Measurements from ENCODE around the gene NKD1.
"Not testable (repeated sequence)": the region's sequence is repeated elsewhere in the genome, so short reads cannot be mapped to it uniquely, and the experiment has no call there.

The NKD1 gene, protein sequence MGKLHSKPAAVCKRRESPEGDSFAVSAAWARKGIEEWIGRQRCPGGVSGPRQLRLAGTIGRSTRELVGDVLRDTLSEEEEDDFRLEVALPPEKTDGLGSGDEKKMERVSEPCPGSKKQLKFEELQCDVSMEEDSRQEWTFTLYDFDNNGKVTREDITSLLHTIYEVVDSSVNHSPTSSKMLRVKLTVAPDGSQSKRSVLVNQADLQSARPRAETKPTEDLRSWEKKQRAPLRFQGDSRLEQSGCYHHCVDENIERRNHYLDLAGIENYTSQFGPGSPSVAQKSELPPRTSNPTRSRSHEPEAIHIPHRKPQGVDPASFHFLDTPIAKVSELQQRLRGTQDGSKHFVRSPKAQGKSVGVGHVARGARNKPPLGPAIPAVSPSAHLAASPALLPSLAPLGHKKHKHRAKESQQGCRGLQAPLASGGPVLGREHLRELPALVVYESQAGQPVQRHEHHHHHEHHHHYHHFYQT

DNA sequence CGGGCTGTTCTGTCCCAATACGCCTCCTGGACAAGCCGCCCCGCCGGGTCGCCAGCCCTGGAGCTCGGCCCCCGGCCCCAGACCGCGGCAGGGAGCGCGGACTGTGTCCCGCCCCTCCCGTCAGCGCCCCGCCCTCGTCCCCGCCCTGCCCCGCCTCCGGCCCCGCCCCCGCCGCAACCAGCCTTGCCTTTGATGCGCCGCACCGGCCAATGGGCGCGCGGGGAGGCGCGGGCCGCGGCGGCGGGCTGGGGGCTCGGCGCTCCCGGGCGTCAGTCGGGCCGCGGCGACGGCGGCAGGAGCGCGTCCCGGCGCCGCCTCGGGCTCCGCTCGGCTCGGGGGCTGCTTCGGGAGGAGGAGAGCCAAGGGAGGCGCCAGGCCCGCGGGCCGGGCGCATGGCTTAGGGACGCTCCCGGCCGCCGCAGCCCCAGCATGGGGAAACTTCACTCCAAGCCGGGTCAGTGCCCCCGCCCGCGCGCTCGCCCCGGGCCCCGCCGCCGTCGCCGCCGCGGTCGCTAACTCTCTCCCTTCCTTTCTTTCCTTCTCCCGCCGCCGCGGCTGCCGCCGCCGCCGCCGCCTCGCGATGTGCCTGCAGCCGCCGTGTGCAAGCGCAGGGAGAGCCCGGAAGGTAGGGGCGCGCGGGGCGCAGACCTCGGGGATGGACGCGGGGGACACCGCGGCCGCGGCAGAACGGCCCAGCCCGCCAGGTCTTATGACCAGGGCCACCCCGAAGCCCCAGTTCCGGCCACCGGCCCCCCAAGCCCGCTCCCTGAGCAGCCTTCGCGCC, at the start of gene NKD1:
TSS of gene NKD1 (plus strand) at position 272 of the 784 bp plus-strand sequence. CDS start at position 430, 158 bp downstream.
- DNase-seq (ENCODE audit: low spot score), result peak; percentile 84

DNA sequence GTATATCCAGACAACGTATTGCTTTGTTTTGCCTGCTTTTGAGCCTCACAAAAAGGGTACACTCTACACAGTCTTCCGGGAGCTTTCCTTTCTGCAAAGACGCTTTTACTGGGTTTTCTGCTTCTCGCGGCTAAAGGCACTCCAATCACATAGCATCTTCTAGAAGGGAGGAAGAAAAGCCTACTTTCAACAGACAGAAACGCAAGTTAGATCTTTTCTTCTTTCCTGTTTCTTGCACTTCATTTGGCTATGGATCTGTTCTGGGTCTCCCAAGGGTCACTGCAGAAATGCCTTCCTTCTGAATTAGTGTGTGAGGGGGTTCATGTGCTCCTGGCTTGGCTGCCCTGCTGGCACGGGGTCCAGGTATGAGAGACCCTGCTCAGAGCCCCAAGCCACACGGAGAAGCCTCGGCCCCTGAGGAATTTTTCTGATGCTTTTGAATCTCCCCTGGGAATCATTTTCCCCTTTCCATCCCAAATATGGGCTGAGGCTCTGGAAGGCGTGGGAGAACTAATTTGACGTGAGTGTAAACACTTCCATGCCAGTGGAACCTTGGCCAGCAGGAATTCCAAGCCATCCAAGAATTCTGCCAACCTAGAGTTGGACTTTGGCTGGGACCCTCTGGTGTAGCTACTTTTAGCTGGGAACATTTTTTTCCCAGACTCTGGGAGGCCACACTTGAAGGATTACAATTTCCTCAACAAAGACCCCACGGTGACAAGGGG, 49.6 kb upstream of the NKD1 start:
- peak; percentile 21 for DNase-seq (ENCODE audit: low spot score)

DNA sequence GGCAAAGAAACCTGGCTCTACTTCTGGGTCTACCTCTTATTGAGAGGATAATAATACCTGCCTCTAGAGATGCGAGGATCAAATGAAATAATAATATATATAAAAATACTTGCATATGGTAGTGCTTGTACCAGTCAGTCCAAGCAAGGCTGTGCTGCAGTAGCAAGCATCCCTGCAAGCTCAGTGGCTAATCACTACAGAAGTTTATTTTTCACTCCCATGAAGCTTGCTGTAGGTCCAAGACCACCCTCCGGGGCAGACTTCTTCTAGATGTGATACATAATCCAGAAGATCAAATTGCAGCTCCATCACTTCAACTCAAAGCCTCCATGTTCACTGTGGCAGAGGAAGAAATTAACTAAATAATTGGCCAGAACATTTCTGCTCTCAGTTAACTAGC, 48.9 kb upstream of the NKD1 start:
- DNase-seq (ENCODE audit: low spot score), result no peak

DNA sequence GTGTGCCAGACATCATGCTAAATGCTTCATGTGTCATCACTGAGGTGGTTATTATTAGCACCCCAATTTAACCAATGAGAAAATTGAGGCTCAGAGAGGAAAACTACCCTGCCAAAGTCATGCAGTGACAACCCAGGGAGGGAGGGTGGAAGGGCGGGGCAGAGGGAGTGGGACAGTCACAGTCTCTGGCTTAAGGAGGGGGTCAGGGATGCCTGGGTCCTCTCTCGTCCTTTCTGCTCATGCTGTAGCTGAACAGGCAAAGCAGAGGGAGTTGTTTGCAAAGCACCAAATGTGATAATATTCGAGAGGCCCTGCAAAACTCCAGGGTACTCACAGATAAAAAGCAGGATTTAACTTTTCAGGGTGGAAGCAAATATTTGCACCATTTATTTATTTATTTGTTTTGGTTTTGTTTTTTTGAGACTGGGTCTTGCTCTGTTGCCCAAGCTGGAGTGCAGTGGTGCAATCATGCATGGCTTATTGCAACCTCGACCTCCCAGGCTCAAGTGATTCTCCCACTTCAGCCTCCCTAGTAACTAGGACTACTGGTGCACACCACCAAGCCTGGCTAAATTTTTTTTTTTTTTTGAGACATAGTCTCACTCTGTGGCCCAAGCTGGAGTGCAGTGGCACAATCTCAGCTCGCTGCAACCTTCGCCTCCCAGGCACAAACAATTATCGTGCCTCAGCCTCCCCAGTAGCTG, 47.9 kb upstream of the NKD1 start:
- no peak for DNase-seq (ENCODE audit: low spot score)

DNA sequence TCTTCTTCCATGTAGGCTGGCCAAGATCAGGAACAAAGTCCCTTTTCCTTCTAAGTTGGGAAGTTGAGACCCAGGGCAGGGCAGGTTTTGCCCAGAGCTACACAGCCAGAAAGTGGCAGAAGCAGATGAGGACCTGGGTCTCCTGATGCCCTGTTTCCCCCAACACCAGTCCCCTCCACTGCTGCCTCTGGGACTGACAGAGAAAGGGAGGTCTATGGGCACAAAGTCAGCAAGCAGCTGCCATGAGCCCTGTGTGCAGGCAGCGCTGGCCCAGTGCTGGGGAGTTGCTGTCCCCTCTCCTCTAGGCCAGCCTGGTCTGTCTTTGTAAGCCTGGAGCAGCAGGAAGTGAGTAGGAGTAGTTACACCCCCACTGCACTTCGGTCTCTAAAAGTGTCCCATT, 46.9 kb upstream of the NKD1 start:
- DNase-seq (ENCODE audit: low spot score), result no peak

DNA sequence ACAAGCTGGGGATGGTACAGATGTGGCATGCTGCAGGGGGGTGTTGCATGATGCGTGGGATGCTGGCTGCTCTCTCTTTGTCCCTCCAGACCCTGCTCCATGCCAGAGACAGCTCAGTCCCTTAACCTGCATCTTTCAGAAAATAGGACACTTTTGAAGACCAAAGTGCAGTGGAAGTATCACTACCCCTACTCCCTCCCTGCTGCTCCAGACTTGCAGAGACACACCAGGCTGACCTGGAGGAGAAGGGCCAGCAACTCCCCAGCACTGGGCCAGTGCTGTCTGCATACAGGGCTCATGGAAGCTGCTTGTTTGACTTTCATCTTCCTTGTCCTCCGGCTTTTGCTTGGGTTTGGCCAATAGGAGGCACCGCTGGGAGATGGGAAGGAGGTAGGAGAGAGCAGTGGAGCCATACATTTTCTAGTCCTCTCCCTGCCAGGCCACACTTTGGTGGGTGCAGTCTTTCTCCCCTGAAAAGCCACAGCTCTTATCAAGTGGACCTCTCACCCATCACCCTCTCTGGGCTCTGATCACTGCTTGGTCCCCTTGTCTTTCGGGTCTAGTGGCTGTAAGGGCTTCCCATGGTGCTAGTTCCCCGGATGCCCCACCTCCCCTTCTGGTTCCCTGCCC, 46.1 kb upstream of the NKD1 start:
- no peak for DNase-seq (ENCODE audit: low spot score)

DNA sequence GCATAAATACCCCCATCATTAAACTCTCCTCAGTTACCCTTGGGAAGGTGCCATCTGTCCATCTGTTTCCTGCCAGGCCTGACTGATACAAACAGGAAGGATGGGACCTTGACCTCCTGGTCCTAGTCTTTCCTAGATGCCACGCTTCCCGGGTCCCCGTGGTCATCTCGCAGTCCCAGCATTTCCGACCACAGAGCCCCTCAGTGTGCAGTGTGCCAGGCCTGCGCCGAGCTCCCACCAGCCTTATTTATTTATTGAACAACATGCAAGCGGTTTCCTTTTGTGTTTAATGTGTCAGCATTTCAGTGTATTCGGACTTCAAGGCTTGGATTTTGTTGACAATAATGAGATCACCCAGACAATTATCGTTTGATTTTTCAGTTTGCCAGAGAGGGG, 45.6 kb upstream of the NKD1 start:
- no peak for DNase-seq (ENCODE audit: low spot score)

DNA sequence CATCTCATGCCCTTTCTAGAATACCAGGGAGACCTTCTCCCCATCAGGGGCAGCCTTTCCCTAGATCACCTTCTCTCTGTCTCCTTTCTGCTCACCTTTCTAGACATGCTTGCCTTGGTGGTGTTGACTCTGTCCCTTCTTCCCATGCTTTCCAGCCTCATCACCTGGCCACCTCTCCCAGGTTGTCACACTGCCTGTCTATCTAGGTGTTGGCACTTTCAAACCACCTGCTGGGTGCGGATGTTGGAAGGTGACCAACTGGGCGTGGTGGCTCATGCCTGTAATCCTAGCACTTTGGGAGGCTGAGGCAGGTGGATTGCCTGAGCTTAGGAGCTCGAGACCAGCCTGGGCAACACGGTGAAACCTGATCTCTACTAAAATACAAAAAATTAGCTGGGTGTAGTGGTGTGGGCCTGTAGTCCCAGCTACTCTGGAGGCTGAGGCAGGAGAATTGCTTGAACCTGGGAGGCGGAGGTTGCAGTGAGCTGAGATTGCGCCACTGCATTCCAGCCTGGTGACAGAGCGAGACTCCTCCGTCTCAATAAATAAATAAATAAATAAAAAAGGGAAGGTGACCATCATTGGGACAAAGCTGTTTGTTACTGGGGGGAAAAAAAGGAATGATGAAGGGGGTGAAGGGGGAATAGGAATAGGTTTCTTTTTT, 44.2 kb upstream of the NKD1 start:
- not testable (repeated sequence) for DNase-seq (ENCODE audit: low spot score)

DNA sequence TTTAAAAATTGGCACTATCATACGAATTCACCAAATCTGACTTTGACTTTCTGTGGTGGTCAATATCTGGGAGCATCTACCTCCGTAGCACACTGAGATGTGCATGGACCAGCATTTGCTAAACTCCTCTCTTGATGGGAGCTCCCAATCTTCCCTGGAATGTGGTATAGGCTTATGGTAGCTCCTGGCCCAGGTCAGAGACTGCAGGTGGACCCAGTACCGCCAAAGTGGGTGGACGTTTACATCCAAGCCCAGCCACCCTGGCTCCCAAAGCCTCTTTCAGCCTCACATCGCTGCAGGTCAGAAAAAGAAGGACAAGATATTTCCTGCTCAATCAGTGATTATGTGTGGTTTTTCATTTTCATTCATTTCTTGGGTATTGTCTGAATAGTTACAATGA, 43.1 kb upstream of the NKD1 start:
- no peak for DNase-seq (ENCODE audit: low spot score)

DNA sequence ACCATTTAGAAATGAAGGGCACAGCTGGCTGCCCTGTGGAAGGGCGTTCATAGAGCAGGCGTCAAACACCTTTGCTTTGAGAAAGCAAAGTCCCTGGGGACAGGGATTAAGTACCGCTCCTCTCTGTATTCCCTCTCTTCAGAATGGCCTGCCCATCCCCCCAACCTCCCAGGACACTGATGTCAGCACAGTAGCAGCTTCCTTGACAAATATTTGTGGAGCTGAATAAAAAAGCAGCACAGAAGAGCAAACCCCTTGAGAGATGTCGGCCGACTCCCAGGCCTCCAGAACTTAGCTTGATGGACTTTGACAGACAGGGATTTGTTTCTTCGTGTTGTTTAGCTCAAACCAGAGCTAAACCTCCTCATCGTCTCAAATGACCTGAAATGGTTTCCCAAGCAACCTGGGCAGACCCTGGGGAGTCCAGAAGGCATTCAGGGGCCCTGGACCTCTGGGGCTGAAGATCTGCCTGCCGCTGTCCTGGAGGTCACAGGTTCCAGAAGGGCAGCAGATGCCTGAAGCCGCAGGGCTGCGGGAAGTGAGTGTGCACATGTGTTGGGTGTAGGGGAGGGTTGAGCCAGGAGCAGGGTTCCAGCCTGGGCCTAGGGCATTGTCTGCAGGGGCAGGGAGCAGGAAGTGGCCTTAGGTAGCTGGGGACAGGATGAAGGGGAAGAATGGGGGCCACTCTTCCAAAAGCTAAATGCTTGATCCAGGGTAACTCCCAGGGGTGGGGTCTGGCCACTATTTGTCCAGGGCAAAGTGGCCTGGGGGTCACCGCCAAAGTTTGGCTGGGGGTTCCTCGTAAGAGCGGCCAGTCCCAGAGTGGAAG, 42.3 kb upstream of the NKD1 start:
- DNase-seq (ENCODE audit: low spot score), result no peak

DNA sequence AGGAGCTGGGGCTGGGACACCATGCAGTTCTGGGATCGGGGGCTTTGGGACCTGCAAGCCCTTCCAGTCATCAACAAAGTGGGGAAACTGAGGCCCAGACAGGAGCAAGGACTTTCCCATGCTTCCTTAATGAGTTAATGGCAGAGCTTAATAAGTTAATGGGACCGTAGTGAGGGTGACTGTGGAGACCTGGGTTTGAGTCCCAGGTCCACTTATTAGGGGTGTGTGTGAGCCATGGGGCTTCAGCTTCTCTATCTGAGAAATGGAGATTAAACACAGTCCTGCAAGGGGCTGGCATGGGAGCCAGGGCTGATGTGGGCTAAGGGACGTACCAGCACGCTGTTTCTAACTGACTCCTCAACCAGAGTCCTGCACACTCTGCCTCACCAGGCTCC, 41.7 kb upstream of the NKD1 start:
- no peak for DNase-seq (ENCODE audit: low spot score)

DNA sequence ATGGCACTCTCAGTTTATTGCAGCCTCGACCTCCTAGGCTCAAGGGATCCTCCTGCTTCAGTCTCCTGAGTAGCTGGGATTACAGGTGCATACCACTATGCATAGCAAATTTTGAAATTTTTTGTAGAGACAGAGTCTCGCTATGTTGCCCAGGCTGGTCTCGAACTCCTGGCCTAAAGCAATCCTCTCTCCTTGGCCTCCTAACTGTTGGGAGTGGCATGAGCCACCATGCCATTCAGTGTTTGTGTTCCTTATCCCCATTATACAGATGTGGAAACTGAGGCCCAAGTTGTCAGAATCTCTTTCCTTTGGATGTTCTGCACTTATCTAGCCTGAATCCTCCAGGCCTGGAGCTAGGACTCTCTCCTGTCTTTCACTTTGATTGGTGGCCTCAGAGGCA, 40.8 kb upstream of the NKD1 start:
- DNase-seq (ENCODE audit: low spot score), result no peak

DNA sequence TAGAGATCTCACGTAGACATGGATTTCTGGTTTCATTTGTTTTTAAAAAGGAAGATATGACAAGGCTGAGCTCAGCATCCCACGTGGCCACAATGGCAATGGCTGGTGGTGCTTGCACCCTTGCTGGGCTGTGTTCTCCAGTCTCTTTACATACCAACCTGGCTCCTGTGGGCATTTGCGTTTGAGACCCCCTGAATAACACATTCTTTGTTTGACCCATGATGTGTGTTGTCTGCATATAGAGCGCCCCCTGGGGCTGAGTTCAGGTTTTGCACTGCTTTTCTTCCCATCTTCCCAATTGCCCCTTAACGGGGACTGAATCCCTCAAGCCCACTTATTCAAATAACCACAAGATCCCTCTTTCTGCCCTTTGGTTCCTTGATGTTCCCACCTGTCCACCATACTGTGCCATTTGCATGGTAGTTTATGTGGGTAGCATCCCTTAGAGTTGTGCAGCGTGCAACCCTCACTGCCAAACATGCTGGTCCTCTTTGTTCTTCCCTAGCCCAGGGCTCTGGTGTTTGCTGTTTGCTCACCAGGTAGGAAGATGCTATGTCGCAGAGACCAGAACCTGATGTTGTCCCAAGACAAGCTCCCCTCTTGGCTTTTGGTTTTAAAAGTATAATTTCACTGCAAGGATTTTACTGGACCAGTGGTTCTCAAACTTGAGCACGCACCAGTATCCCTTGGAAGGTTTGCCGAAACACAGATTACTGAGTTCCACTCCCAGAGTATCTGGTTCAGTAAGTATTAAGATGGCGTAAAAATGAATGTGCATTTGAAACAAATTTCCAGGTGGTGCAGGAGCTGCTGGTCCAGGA, 38.5 kb upstream of the NKD1 start:
- DNase-seq (ENCODE audit: low spot score), result no peak

DNA sequence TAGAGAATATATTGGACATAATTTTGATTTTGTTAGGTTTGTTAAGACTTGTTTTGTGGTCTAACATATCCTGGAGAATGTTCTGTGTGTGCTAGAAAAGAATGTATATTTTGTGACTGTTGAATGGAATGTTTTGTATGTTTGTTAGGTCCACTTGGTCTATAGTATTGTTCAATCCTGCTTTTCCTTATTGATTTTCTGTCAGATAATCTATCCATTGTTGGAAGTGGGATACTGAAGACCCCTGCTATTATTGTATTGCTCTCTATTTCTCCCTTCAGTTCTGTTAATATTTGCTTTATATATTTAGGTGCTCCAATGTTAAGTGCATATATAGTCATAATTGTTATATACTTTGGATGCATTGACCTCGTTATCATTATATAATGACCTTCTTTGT, 33.0 kb upstream of the NKD1 start:
- DNase-seq (ENCODE audit: low spot score), result no peak

DNA sequence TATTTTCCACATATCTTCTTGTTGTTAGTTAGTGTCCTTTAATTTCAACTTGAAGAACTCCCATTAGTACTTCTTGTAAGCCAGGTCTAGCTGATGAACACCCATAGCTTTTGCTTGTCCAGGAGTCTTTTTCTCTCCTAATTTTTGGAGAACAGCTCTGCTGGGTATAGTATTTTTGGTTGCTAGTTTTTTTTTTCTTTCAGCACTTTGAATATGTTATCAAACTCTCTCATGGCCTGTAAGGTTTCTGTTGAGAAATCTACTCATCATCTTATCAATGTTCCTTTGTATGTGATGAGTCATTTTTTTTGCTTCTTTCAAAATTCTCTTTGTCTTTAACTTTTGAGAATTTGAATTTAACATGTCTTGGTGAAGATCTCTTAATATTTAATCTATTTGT, 31.8 kb upstream of the NKD1 start:
- DNase-seq (ENCODE audit: low spot score), result no peak

DNA sequence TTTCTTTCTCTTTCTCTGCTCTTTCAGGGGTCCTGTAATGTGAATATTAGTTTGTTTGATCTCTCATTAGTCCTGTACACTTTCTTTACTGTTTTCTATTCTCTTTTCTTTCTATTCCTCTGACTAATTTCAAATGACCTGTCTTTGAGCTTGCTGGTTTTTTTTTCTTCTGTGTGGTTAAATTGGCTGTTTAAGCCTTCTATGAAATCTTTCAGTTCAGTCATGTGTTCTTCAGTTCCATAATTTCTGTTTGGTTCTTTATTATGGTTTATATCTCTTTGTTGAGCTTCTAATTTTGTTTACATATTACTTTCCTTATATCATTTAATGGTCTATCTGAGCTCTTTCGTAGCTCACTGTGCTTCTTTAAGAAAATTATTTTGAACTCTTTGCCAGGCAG, 31.3 kb upstream of the NKD1 start:
- no peak for DNase-seq (ENCODE audit: low spot score)

DNA sequence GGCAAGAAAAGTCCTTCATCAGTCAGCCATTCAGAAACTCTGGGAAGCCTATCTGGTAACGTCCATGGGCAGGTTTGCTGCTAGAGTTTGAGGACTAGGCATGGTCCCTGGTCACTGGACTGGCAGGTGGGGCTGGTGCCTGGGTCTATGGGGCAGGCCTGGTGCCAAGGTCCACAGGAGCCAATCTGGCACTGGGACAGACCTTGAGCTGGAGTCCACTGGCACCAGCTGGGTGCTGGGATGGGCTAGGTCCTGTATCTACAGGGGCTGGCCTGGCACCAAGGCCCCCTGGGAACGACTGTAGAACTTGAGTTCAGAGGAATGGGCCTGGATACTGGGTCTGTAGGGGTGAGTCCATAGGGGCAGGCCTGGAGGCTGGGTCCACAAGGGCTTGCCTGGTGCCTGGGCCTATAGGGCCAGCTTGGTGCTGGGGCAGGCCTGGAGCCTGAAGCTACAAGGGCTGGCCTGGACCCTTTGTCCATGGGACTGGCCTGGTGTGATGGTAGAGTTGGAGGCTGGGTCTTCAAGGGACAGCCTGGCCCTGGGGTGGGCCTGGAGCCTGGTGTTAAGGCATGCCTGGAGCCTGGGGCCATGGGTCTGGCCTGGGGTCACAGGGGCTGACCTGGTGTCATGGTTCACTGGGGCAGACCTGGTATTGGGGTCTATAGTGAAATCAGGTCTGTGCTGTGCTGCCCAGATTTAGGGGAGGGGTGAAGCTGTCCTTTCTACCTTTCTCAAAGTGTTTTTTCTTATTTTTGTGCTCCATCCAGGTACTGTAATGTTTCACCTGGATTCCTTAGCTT, 30.5 kb upstream of the NKD1 start:
- DNase-seq (ENCODE audit: low spot score), result no peak

DNA sequence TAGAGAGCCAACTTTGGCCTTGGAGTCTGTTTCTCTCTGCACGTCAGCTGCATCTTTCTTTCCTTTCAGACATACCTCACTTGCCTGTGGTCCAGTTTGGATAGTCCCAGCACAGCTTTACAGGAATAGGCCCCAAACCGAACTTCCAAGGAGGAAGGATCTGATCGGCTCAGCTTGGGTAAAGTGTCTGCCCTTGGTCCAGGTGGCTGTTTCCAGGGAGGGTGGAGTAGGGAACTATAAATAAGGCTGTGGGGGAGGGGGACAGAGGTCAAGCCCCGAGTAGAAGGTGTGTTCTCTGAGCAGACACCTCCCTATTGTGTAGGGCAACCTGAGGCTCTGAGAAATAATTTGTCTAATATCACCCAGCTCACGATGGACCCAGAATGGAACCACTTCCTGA, 29.2 kb upstream of the NKD1 start:
- DNase-seq (ENCODE audit: low spot score), result no peak
